ENCODE results near the gene EHMT1.
A peak's percentile ranks its signal among the peaks of the same experiment; 100 is the strongest.

EHMT1 gene

GRCh38 chr9:137578518-137579258, 40.1 kb upstream of the EHMT1 start, which contains the start of gene DPH7:
Gene DPH7, minus strand, starts transcription at chr9:137578925. Its CDS starts 148 bp downstream, at chr9:137578777.
- peak; percentile 69 for DNase-seq (ENCODE audit: extremely low read depth, low read depth)

DNA sequence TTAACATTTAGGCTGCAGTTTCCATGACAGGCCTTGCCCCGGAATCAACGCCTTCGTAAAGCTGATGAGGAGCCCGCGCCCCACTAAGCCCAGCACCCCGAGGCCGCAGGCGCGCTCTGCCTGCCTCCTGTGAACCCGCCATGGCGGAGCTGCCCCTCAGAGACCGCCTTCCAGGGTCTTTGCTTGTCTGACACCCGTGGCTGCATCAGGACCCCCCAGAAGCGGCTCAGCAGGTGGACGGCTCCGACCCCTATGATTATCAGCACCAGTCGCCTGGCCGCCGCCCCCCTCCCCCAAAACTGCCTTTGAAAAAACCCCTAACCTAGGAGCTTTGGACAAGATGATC, 39.6 kb upstream of the EHMT1 start:
- DNase-seq (ENCODE audit: extremely low read depth, low read depth) = no peak
- no peak for TF ChIP-seq CTCF (IDR thresholded peaks at IDR 0.05; ENCODE audit: low read depth, low read length)

More at GRCh38 chr9:137578518-137579258, 40.1 kb upstream of the EHMT1 start, which contains the start of gene DPH7:
- peak; percentile 86 for TF ChIP-seq CTCF (IDR thresholded peaks at IDR 0.05; ENCODE audit: low read depth, low read length)

DNA sequence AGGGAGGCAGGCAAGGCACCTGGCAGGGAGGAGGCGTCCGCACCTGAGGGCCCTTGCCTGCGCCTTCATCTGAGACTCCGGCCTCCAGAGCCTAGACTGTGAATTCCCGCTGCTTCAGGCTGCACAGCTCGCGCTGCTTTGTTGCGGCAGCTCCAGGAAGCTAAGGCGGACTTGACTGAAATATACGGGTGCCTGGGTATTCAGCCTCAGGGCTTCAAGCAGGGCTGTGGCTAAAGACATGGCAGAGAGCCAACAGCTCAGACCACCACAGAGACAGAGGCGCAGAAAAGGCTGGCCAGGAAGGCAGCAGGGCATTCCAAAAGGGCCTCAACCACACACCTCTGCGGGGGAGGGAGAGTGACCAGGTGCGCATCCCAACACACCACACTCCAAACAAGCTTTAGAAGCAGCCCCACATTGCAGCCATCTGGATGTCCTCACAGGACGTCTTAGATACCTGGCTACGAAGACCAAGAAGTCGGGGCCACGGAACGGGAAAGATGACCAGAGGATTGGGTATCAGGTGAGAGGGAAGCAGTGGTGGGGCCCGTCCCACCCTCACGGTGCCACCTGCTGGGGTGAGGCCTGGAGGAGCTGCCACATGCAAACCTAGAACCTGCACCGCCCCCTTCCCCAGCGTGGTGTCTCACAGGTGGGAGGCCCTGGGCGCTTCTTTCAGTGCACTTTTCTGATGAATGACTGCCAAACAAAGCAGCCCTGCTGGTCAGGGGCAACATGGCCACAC, 38.4 kb upstream of the EHMT1 start:
- no peak for DNase-seq (ENCODE audit: extremely low read depth, low read depth)
- TF ChIP-seq CTCF (IDR thresholded peaks at IDR 0.05; ENCODE audit: low read depth, low read length) = no peak

GRCh38 chr9:137580954-137581322, 37.9 kb upstream of the EHMT1 start:
- DNase-seq (ENCODE audit: extremely low read depth, low read depth) = no peak
- TF ChIP-seq CTCF (IDR thresholded peaks at IDR 0.05; ENCODE audit: low read depth, low read length) = no peak

DNA sequence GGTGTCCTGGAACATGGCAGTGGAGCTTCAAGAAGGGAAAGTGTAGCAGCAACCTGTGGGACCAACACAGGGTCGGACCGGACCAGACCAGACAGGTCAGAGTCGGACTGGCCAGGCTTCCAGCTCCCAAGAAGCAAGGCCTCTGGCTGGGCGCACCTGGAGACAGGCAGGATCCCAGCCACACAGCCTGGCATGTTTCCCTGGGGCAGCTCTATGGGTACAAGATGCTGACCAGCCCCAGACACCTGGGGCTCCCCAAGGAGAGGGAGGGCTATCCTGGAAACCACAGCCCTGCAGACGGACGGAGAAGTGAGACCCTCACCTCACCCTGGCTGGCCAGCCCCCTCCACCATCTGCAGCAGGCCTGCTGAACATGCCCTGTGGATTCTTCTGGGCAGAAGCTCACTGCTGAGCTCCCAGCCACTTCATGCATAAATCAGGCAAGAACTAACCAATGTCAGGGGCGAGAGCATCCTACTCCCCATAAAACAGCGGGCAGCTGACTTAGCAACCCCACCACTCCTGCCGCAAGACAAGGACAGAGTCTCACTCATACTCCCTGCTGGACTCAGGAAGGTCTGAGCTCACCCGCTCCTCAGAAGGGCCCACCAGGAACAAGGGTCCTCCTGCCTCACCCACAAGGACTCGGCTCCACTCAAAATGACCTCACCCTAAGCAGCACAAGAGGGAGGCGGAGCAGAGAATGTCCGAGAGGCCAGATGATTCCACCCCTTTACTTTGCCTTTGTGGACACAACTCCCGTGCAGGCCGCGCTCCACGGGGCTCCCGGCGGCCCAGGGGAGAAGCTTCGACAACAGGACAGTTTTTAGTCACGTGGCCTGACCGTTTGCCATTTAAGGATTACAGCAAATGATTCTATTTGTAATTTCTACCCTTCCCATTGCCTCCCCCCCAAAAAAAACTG, 37.2 kb upstream of the EHMT1 start:
- no peak for TF ChIP-seq CTCF (IDR thresholded peaks at IDR 0.05; ENCODE audit: low read depth, low read length)
- no peak for DNase-seq (ENCODE audit: extremely low read depth, low read depth)

GRCh38 chr9:137582286-137582860, 36.4 kb upstream of the EHMT1 start:
- no peak for DNase-seq (ENCODE audit: extremely low read depth, low read depth)

More at GRCh38 chr9:137582286-137582860, 36.4 kb upstream of the EHMT1 start:
- TF ChIP-seq CTCF (IDR thresholded peaks at IDR 0.05; ENCODE audit: low read depth, low read length) = no peak; the same call in none of the 2 replicates
